HPDE6-E6E7 (cell line): Measurements from ENCODE around the gene ABCB10.
"Not testable (repeated sequence)": the region's sequence is repeated elsewhere in the genome, so short reads cannot be mapped to it uniquely, and the experiment has no call there.

Experiments
- DNase-seq: peaks from one replicate; pipeline ENCODE4 v3.0.0; 2011; ENCODE audit warnings: missing footprints; ENCODE audit errors: extremely low spot score

ABCB10 gene

GRCh38 chr1:229536982-229537381 is 21.5 kb downstream of the ABCB10 start:
- no peak for DNase-seq

GRCh38 chr1:229535230-229535629 is 23.3 kb downstream of the ABCB10 start:
- no peak for DNase-seq

GRCh38 chr1:229531326-229531725 is 27.2 kb downstream of the ABCB10 start:
- DNase-seq = no peak

- DNase-seq = no peak
Measured at GRCh38 chr1:229529639-229530038, 28.9 kb downstream of the ABCB10 start.

GRCh38 chr1:229526695-229527094 is 31.8 kb downstream of the ABCB10 start:
- no peak for DNase-seq

- no peak for DNase-seq
Measured at GRCh38 chr1:229523052-229523451, 35.5 kb downstream of the ABCB10 start.

- peak; percentile 50 for DNase-seq
Measured at GRCh38 chr1:229514578-229515275, 43.8 kb downstream of the ABCB10 start.

GRCh38 chr1:229511625-229512024 is 46.9 kb downstream of the ABCB10 start:
- not testable (repeated sequence) for DNase-seq

- DNase-seq = not testable (repeated sequence)
Measured at GRCh38 chr1:229511201-229511600, 47.3 kb downstream of the ABCB10 start.

- DNase-seq = no peak
Measured at GRCh38 chr1:229509576-229509975, 48.9 kb downstream of the ABCB10 start.

- peak; percentile 10 for DNase-seq
Measured at GRCh38 chr1:229508823-229509337, 49.6 kb downstream of the ABCB10 start.

- peak; percentile 92 for DNase-seq
Measured at GRCh38 chr1:229507951-229508822, 50.3 kb downstream of the ABCB10 start, which contains the start of gene NUP133. TSS of gene NUP133 (minus strand) at chr1:229508341. CDS start at chr1:229508249, 92 bp downstream.

- no peak for DNase-seq
Measured at GRCh38 chr1:229507502-229507901, 51.0 kb downstream of the ABCB10 start.

- DNase-seq = no peak
Measured at GRCh38 chr1:229506633-229507032, 51.9 kb downstream of the ABCB10 start.

- no peak for DNase-seq
Measured at GRCh38 chr1:229495782-229496181, 62.7 kb downstream of the ABCB10 start.

- DNase-seq = no peak
Measured at GRCh38 chr1:229487181-229487580, 71.3 kb downstream of the ABCB10 start.

- no peak for DNase-seq
Measured at GRCh38 chr1:229485318-229485717, 73.2 kb downstream of the ABCB10 start.

- no peak for DNase-seq
Measured at GRCh38 chr1:229482511-229482910, 76.0 kb downstream of the ABCB10 start.

GRCh38 chr1:229480495-229480894 is 78.0 kb downstream of the ABCB10 start:
- DNase-seq = no peak

GRCh38 chr1:229479660-229480399 is 78.7 kb downstream of the ABCB10 start:
- DNase-seq = no peak

- DNase-seq = no peak
Measured at GRCh38 chr1:229478852-229479251, 79.7 kb downstream of the ABCB10 start.

- DNase-seq = not testable (repeated sequence)
Measured at GRCh38 chr1:229475859-229476258, 82.6 kb downstream of the ABCB10 start.
